ENCODE data around the gene TMED8.

DNA sequence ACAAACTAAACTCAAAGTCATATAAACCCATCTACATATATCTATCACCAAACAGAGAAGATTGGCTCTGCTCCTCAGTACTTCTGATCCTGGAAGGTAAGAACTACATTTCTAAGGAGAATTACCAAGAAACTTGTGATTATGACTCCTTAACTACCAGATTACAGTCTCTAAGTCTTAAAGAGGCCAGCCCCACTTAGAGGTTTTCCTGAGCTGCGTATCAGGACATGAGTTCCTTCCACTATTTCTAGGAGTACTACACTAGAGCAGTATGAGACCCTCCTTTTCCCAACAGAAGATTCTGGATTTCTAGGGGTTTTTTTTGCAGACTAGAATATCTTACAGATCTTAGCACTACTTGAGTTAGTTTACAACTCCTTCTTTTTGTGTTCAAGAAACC lies 46.5 kb upstream of the TMED8 start, which contains the start of gene NOXRED1:
- TF ChIP-seq, protein P1, sequence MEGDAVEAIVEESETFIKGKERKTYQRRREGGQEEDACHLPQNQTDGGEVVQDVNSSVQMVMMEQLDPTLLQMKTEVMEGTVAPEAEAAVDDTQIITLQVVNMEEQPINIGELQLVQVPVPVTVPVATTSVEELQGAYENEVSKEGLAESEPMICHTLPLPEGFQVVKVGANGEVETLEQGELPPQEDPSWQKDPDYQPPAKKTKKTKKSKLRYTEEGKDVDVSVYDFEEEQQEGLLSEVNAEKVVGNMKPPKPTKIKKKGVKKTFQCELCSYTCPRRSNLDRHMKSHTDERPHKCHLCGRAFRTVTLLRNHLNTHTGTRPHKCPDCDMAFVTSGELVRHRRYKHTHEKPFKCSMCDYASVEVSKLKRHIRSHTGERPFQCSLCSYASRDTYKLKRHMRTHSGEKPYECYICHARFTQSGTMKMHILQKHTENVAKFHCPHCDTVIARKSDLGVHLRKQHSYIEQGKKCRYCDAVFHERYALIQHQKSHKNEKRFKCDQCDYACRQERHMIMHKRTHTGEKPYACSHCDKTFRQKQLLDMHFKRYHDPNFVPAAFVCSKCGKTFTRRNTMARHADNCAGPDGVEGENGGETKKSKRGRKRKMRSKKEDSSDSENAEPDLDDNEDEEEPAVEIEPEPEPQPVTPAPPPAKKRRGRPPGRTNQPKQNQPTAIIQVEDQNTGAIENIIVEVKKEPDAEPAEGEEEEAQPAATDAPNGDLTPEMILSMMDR (CRISPR knock-in tag; IDR thresholded peaks at IDR 0.05), result no peak
- TF ChIP-seq ZBTB7A (CRISPR knock-in tag; IDR thresholded peaks at IDR 0.05), result no peak
- TF ChIP-seq ZNF10 (CRISPR knock-in tag; IDR thresholded peaks at IDR 0.05; ENCODE audit: borderline replicate concordance, low read depth), result no peak
- no peak for TF ChIP-seq POLR2A (IDR thresholded peaks at IDR 0.05; ENCODE audit: insufficient read depth in 1 of 2, low read depth in 2 of 2, low read length in 2 of 2)
- TF ChIP-seq ZBTB20 (CRISPR knock-in tag; IDR thresholded peaks at IDR 0.05; ENCODE audit: borderline replicate concordance, low read depth), result no peak
- no peak for TF ChIP-seq ZNF614 (CRISPR knock-in tag; IDR thresholded peaks at IDR 0.05; ENCODE audit: borderline replicate concordance)
- no peak for TF ChIP-seq NFIC (IDR thresholded peaks at IDR 0.05; ENCODE audit: low read length)
- no peak for TF ChIP-seq ZMYM3 (CRISPR knock-in tag; IDR thresholded peaks at IDR 0.05)
- TF ChIP-seq, protein P2, sequence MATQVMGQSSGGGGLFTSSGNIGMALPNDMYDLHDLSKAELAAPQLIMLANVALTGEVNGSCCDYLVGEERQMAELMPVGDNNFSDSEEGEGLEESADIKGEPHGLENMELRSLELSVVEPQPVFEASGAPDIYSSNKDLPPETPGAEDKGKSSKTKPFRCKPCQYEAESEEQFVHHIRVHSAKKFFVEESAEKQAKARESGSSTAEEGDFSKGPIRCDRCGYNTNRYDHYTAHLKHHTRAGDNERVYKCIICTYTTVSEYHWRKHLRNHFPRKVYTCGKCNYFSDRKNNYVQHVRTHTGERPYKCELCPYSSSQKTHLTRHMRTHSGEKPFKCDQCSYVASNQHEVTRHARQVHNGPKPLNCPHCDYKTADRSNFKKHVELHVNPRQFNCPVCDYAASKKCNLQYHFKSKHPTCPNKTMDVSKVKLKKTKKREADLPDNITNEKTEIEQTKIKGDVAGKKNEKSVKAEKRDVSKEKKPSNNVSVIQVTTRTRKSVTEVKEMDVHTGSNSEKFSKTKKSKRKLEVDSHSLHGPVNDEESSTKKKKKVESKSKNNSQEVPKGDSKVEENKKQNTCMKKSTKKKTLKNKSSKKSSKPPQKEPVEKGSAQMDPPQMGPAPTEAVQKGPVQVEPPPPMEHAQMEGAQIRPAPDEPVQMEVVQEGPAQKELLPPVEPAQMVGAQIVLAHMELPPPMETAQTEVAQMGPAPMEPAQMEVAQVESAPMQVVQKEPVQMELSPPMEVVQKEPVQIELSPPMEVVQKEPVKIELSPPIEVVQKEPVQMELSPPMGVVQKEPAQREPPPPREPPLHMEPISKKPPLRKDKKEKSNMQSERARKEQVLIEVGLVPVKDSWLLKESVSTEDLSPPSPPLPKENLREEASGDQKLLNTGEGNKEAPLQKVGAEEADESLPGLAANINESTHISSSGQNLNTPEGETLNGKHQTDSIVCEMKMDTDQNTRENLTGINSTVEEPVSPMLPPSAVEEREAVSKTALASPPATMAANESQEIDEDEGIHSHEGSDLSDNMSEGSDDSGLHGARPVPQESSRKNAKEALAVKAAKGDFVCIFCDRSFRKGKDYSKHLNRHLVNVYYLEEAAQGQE (IDR thresholded peaks at IDR 0.05; ENCODE audit: borderline replicate concordance in 1 of 2, low read depth in 1 of 2, low read length in 2 of 2), result no peak
- no peak for TF ChIP-seq POLR2AphosphoS5 (IDR thresholded peaks at IDR 0.05; ENCODE audit: low read depth, low read length)
- no peak for TF ChIP-seq SPEN (CRISPR knock-in tag; IDR thresholded peaks at IDR 0.05; ENCODE audit: low read depth)
